ENCODE results near the gene CST6.

CST6 gene

DNA sequence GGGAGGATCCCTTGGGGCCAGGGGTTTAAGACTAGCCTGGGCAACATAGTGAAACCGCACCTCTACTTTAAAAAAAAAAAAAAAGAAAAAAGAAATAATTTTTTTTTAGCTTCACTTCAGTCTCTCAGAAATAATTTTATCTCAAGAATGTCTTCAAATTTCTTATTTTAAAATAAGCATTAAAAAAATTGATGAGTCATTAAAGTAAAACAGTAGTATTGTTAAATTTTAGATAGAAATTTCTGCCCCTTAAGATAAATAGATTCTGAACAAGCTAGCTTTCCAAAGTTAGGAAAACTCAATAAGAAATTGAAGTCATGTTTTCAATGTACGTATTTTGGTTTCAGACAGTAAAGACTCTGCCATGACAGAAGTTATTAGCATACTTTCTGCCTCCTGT is 50.6 kb downstream of the CST6 start:
- Histone ChIP-seq H3K9me3 (ENCODE audit: control insufficient read depth, low read length) (no peaks in the 10 kb centered on the region), H3K36me3 (ENCODE audit: control insufficient read depth, insufficient read depth, low read length) (peaks cover 54% of the 10 kb centered on the region), H3K4me1 (ENCODE audit: control insufficient read depth, insufficient read depth, low read length) (no peaks in the 10 kb centered on the region), H3K27me3 (ENCODE audit: control insufficient read depth, insufficient read depth, low read length) (no peaks in the 10 kb centered on the region), H3K4me3 (ENCODE audit: low read length) (no peak overlapping the region), H3K9ac (ENCODE audit: low read length) (no peak overlapping the region)
